GM18517 (cell line): ENCODE data around the gene LRIG2.
A peak's percentile ranks its signal among the peaks of the same experiment; 100 is the strongest.
"Not testable (repeated sequence)": the region's sequence is repeated elsewhere in the genome, so short reads cannot be mapped to it uniquely, and the experiment has no call there.

Source experiments
- ATAC-seq: cut with Tn5 transposase; IDR thresholded peaks from one replicate; pipeline ENCODE4 v1.9.1; 2021; ENCODE audit warnings: mild to moderate bottlenecking, moderate library complexity; ENCODE audit not compliant: unreplicated experiment

LRIG2 gene

DNA sequence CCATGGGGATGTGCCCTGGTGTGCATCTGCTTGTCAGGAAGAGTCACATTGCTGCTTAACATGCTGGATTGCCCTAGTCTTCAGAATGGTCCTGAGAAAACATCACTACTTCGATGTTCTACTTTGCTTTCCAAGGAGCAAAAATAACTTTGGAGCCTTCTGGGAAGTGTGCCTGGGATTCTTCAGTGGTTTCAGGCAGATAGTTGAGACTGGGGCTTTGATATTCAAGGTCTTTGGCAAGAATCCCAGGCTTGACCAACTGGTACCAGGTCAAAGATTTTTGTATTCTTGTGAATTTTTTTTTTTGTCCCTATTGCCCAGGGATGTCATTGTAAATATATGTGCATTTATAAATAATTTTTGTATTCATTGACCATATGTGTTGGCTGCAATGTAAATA, 51.4 kb downstream of the LRIG2 start:
- no peak for ATAC-seq

DNA sequence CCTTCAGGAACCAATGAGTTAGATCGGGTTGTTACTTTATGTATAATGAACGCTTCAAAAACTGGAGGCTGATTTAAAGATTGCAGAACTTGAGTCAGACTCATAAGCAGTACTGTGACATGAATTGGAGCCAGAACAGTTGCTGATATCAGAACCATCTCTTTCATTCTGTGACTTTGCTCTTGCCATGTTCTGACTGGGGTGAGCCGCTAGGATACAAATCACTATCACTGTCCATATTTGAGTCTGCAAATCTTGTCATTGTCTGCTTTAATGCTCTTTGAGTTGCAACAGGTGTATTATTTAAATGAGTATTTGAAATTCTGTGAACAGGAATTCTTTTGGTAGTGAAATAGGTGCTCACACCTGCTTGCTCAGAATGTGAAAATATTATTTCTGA, 52.5 kb downstream of the LRIG2 start:
- ATAC-seq, result no peak

DNA sequence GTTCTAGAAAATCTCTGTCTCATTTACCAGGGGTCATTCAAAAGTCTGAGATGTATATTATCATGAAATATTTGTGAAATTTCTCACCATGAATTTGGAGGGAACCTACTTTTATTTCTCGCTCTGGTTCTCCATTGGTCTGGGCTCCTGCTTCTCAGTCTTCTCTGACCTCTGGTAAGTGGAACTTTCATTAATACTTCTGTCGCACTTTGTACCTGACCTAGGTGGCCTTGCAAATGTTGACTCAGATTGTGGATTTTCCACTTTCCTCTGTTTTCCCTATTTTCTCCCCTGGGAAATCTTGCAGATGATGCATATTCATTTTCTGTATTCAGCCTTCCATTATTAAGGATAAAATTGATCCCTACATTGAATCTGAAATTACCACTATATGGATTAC, 53.2 kb downstream of the LRIG2 start:
- ATAC-seq, result no peak

DNA sequence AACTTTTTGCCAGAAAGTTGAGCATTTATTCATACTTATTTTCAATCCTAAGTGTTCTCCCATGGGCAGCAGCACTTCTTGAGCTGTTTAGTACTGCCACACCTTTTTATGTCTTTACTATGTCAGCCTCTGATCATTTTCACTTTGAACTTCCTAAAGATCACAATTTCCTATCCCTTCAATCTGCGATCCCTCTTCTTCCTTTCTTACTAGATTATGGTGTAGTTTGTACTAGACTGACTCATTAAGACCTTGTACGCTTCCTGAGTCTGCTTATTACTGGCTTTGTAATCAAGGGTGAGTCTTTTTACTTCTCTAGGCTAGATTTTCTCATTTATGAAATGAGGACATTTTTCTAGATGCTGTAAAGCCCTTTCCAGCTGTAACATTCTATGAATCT, 55.1 kb downstream of the LRIG2 start:
- no peak for ATAC-seq

DNA sequence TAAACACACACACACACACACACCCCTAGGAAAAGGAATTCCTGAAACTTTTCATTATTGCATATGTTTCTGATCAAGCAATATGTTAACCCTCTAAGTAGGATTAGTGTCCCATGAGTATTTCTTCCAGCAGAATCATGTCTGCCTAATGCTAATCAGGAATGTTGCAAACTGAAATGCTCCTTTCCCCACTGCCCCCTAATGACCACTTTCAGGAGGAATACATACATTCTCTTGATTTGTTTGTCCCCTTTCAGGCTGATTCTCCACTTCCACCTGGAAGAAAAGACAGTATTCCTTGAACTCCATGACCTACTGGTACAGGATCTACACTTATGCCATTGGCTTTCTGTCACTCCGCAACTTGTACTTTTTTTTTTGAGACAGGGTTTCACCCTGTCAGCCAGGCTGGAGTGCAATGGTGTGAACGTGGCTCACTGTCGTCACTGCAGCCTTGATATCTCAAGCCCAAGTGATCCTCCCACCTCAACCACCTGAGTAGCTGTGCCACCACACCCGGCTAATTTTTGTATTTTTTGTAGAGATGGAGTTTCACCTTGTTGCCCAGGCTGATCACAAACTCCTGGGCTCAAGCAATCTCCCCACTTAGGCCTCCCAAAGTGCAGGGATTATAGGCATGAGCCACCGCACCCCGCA, 56.7 kb downstream of the LRIG2 start:
- no peak for ATAC-seq

DNA sequence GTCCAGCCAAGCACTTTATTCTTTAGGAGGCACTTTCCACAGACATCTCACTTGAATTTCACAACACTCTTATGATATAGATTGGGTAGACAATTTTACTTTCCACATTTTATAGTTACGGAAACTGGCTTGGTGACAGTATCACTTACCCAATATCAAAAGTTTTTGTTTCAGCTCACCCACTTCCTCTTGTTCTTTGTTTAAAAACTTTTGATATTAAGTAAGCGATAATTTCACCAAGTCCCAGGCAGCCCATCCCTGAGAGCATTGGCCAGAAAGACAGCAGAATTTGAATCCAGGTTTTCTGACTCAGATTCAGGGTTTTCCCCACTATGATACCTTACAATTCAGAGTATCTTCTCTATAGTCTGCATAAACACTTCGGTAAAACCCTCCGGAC, 60.0 kb downstream of the LRIG2 start:
- no peak for ATAC-seq

DNA sequence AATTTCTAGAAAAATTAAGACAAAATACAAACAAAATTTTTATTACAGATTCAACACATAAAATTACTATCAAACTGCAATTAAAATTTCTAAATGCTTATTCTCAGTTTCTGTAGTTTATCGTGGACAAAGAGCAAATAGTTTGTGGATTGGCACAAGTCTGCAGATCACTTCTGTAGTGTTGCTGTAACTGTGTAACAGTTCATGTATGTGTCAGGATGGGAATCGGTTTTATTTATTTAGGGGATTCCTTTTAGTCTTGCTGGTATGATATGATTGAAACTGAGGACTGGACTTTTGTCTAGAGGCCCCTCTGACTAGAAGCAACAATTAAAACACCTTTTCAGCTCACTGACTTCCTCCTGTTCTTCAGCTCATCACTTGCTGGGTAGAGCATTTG, 60.8 kb downstream of the LRIG2 start:
- no peak for ATAC-seq

DNA sequence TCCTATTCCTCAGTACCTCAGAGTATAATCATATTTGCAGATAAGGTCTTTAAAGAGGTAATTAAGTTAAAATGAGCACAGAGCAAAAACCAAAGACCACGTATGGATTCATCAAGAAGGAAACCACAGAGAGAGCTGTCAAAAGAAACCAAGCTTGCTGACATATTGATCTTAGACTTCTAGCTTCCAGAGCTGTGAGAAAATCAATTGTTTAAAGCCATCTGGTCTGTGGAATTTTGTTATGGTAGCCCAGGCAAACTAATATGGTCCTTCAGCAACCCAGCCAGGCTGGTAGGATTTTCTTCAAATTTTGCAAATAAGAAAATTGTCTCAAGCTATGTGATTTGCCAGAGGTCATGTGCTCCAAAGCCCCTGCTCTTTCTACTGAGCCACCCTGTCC, 62.5 kb downstream of the LRIG2 start:
- no peak for ATAC-seq

DNA sequence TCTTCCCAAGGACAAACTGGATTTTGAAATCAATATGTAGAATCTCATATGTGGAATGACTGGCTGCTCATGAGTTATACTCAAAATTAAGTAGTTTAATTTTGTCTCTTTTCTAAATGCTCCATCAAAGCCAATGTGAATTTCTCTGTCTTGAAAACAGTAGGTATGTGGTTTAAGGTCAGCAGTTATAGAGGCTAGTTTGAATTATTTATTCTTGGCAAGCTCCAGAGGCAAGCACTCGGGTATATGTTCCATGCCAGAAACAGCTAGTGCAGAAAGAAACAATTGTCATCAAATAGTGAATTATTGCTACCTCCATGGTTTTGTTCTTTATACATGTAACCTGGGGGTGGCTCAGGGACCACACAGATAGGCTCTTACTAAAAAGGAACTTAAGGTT, 63.5 kb downstream of the LRIG2 start:
- no peak for ATAC-seq

DNA sequence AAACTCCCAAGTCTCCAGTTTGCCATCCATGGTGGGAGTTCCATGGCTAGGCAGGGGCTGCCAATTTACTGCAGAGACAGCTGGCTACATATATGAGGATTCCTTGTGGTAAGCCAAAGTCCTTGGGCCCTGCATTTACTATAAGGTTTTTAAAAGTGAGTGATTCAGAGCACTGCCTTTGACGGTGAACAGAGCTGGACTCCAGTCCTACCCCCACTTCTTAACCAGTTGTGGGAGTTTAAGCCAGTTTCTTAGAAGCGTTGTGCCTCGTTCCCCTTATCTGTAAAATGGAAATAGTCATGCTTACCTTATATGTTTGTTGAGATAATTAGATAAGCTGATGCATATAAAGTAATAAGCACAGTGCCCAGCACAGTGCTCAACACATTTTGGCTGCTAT, 64.6 kb downstream of the LRIG2 start:
- no peak for ATAC-seq

DNA sequence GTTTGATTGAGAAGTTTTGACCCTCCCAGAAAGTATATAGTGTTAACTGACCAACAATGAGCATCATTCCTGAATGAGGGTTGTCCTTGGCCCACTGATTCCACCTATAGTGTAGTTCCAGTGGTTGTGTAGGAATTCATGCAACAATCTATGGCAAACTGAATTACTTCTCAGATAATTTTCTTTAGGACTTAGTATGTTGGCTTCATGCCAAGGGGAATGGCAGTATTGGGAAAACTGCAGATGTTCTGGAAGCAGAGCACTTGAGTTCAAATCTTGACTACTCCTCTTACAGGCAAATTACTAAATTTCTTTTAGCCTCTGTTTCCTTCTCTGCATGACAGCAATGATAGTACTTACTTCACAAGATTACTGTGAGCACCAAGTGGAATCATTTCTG, 65.8 kb downstream of the LRIG2 start:
- ATAC-seq, result no peak

DNA sequence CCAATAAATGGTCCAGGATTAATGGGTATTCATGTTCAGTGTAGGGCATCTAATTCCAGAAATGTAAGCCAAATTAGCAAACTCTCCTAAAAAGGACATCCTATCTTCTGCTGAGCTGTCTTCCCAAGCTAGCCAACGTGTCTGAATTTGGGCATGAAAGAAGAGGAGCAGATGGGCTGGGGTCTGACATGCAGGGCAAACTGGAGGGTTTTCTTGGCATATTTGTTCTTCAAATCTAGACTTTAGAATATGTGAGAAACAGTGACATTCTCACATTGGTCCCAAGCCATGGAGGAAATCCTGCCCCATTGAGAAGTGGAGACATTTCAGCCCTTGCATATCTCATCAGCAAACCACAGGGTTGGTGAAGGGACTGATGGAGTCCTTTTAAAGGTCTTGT, 67.2 kb downstream of the LRIG2 start:
- no peak for ATAC-seq

DNA sequence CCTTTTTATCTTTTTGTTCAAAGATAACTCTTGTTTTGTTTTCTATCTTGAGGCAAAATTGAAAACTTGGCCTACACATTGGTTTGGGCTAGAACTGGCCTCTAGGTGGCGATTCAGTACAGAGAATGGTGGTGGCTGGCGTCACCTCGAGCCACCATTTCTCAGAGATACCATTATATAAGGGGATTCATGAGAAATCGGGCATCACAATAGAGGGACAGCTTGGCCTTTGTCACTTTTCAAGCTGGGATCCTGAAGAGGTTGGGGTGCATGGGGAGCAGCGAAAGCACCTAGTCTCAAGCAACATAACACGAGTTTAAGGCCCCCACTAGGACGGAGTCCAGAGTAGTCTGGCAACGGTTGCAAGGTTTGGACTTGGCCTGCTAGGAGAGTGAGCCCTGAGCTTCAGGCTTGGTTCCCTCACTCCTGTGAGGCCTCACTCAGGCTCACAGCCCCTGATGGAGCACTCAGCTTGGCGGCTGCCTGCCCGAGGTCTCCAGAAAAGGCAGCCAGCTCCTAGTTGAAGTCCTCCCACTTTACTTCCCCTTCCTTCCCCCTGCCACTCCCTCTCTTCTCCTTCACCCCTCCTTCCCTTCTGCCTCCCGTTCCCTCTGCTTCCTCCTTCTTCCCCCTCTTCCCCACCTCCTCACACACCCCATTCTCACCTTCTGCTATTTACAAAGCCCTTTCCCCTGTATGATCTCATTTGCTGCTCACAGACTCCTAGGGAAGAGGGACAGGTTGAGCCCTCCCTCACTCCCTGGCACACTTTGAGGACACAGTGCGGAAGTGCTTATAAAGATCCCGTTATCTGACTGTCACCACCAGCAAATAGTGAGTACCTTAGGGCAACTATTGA, 67.8 kb downstream of the LRIG2 start:
- peak; percentile 77 for ATAC-seq

DNA sequence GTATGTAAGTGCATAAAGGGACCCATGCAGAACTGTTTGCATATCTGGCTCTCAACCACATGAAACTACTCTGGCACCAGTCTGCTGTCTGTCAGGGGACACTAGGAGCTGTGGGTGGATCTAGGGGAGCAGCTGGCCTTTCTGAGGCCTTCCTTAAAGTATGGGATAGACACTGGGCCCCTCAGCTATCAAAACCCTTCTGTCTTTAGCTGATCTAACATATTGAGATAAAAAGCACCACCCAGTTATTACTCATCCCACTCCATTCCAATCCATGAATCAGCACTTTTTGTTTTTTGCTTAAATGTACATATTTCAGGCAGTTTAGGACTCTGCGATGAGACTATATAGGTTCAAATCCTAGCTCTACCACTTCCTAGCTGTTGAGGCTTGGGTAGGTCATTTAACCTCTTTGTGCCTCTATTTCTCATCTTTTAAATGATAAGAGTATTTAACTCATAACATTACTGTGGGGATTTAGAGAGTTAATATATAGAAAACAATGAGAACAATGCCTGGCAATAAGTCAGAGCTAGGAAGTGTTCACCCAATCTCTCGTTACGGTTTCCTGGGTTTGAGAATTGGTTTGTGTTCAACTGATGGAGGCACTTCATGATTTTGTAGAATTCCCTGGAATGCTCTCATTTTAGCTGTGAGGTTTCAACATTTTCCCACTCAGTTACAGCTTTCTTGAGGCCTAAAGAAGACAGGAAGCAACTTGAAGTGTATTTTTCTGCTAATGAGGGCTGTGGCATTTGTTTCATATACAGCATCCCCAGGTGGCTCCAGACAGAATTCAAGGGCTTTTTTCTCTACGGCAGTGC, 68.9 kb downstream of the LRIG2 start:
- ATAC-seq, result no peak

DNA sequence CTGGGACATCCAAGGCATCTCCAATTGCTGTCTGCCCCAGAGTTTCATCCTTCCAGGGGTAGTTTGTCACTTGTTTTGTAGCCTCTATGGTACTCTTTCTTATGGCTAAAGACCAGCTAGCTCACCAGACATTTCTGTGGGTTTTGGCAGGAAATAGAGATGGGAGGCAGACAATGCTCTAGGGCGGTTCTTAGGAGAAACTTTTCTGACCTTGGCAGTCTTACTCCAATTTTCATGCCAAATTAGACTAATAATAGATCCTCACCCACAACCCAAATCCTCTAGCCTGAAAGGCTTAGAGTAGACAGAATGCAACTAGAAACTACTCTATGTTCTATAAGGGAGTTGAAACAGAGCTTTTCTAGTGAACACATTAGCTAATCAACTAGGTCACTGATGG, 69.8 kb downstream of the LRIG2 start:
- no peak for ATAC-seq

DNA sequence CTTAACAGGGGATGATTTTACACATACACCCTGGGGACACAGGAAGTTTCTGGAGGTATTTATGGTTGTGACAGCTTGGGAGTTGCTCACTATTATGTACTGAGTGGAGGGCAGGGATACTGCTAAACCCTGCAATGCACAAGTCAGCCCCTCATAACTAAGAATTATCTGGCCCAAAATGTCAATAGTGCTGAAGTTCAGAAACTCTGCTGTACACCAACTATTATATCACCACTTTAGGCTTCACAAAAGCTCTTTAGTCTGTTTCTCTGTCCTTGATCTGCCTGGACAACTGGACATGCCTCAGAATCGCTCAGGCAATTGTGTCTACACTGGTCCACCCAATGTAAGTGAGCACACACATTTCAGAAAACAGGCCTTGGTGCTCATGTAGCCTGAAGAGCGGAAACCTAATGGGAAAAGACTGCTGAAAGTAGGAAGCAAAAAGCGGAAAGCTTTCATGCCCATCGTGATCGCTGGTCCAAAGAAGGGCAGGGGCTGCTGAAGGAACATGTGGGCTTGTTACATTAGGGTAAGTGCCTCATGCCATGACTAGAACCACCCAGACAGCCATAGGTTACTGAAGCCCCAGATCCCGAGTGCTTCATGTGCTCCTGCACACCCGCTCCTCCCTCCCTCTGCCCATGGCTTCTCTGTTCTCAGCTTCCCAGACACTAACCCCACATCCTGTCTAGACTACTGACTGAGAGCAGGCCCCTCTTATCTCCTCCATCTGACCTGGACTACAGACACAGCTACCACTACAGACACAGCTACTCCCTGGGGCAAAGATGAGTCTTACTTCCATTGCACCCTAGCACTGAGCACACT, 73.5 kb downstream of the LRIG2 start:
- ATAC-seq, result no peak

DNA sequence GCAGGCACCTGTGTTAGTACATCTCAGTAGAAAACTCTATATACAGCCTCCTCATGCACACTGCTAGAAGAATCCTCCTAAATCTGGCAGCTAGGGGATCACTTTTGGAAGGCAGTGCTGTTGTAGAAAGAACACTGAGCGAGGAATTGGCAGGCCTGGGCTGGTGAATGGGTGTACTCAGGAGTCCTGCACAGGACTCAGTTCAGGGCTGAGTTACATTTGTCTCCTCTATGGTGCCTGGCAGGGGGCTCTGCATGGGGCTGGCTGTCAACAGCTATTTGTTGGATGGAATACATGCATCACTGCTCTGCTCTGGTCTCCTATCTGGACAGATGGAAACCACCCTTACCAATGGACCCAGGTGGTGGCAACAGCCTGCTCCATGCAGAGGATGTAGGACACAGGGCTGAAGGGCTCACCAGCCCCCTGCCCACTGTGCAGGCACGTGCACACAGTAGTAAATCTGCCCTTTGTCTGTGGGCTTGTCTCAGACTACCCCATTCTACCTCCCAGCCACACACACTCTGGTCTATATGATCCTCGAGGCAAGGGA, 74.2 kb downstream of the LRIG2 start:
- ATAC-seq, result no peak

DNA sequence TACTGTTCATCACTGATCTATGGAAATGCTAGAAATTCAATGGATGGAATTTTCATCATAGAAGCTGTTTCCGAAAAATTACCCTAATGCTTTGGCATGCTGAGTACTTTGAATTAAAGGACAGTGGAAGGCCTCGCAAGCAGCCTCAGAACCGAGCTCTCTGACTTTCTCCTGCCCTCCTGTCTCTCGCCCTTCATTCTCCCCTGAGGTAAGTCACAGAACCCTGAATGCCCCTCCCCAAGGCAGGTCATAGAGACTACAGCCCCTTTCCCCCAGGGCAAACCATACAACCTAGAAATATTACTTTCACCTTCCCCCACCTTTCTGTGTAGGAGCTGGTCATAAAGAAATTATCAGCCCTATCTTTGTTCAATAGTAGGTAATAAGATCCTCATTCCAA, 74.8 kb downstream of the LRIG2 start:
- ATAC-seq, result no peak

DNA sequence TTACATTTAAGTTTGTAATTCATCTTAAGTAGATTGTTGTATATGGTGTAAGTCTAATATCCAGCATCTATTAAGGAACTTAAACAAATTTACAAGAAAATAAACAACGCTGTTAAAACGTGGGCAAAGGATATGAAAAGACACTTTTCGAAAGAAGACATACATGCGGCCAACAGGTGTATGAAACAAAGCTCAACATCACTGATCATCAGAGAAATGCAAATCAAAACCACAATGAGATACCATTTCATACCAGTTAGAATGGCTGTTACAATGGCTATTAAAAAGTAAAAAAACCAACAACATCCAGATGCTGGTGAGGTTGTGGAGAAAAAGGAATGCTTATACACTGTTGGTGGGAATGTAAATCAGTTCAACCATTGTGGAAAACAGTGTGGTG, 77.5 kb downstream of the LRIG2 start:
- ATAC-seq, result not testable (repeated sequence)

DNA sequence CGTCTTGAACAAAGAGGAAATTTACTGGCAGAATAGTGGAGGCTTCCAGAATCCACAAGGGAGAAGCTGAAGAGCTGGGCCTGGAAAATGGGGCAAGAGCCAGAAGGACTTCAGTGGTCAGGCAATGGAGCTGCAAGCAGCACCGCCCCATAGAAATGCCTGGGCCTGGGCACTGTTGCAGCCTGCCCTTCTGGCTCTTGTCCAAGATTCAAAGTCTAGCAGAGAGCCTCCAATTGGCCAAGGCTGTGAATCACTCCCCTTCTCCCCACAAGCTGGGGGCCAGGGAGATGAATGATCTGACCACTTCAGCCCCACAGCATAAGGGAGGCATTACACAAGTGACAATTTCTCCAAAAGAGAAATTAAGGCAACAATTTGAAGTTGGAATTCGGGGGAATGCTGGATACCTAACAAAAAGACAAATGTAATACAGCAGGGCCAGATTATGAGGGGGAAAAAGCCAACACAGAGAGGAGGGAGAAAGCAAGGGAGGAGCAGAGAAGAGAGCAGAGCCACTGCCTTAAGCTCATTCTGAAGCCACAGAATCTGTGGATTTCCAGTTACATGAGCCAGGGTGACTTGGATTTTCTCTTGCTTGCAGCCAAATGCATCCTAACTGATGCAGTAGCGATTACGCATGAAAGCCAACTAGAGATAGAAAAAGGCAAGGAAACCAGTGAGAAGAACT, 80.3 kb downstream of the LRIG2 start:
- ATAC-seq, result no peak
